ENCODE results near the gene ZNF584. TPM values are rescaled to one million over a fixed set of nuclear protein-coding genes. Genes with fewer than 3 reads are reported as not detected.

ZNF584 gene
- total RNA-seq, 2 experiments from 2014 or later, result 8.3 to 10.7 TPM

GRCh38 chr19:58379246-58379645, 29.2 kb upstream of the ZNF584 start:
- H3K36me3 Mint-ChIP-seq, result no peaks in the 10 kb centered on the region
- intact Hi-C loops (cut with micrococcal nuclease), result no loop called here
- ChIA-PET POLR2A (interaction anchor here (1.2 to 1.4 kb wide), 3 partner anchors 16 to 165 kb away, joined by 3 to 4 read pairs (median 3); partner anchors contain the start of genes TRIM28 and ZNF497), CTCF (interaction anchor here (1.4 kb wide), 1 partner anchor 141 kb away, joined by 4 read pairs; the partner anchor contains the start of gene ZBTB45)
- no peak for DNase-seq
- H3K27ac Mint-ChIP-seq, result peak overlapping the region; percentile 92
- no peaks in the 10 kb centered on the region for H3K27me3 Mint-ChIP-seq
- H3K9me3 Mint-ChIP-seq, result no peaks in the 10 kb centered on the region
- peak overlapping the region; percentile 84 for H3K4me3 Mint-ChIP-seq
- H3K4me1 Mint-ChIP-seq (ENCODE audit: low read depth), result peaks cover 15% of the 10 kb centered on the region

GRCh38 chr19:58380037-58380661, 28.3 kb upstream of the ZNF584 start:
- DNase-seq, result no peak
- no peaks in the 10 kb centered on the region for H3K9me3 Mint-ChIP-seq
- POLR2A ChIA-PET, result interaction anchor here (0.6 to 1.4 kb wide), 4 partner anchors 17 to 164 kb away, joined by 3 to 4 read pairs (median 3); partner anchors contain the start of genes TRIM28, ZNF497 and ZNF584
- H3K27ac Mint-ChIP-seq, result peak overlapping the region; percentile 92
- H3K4me1 Mint-ChIP-seq (ENCODE audit: low read depth), result peaks cover 17% of the 10 kb centered on the region
- CTCF ChIA-PET, result interaction anchor here (0.7 to 1.4 kb wide), 2 partner anchors 134 to 140 kb away, joined by 4 read pairs; partner anchors contain the start of gene ZBTB45
- peak overlapping the region; percentile 84 for H3K4me3 Mint-ChIP-seq
- no peaks in the 10 kb centered on the region for H3K36me3 Mint-ChIP-seq
- intact Hi-C loops (cut with micrococcal nuclease), result loop anchor here (1.0 to 2.0 kb wide), 5 partner anchors 53 to 139 kb away; partner anchors contain the start of genes ZBTB45, ZNF446 and ZSCAN22
- no peaks in the 10 kb centered on the region for H3K27me3 Mint-ChIP-seq

- H3K27me3 Mint-ChIP-seq, result no peaks in the 10 kb centered on the region
- H3K4me1 Mint-ChIP-seq (ENCODE audit: low read depth), result peaks cover 24% of the 10 kb centered on the region
- peak within 1 kb of the TSS; percentile 84 for H3K4me3 Mint-ChIP-seq
- ChIA-PET POLR2A (interaction anchor here (0.8 to 1.7 kb wide), 7 partner anchors 18 to 175 kb away, joined by 3 to 6 read pairs (median 4); partner anchors contain the start of genes CHMP2A, ZNF497 and ZNF584), CTCF (interaction anchor here (0.7 kb wide), 1 partner anchor 152 kb away, joined by 3 read pairs; no protein-coding TSS in a partner anchor)
- peak within 1 kb of the TSS; percentile 92 for H3K27ac Mint-ChIP-seq
- no peaks in the 10 kb centered on the region for H3K36me3 Mint-ChIP-seq
- intact Hi-C loops (cut with micrococcal nuclease), result loop anchor here (1.0 to 2.0 kb wide), 12 partner anchors 19 to 198 kb away; partner anchors contain the start of genes ERVK3-1, ZBTB45, ZNF132 and ZNF274
- H3K9me3 Mint-ChIP-seq, result no peaks in the 10 kb centered on the region
- peak; percentile 99 for DNase-seq
Measured at GRCh38 chr19:58380662-58381459, 27.6 kb upstream of the ZNF584 start, which contains the start of gene ZNF837. ZNF837 (minus strand) TSS chr19:58381030; CDS start chr19:58369332, 11,698 bp downstream.

- DNase-seq, result no peak
- intact Hi-C loops (cut with micrococcal nuclease), result loop anchor here (1.0 to 2.0 kb wide), 10 partner anchors 19 to 198 kb away; partner anchors contain the start of genes ERVK3-1, ZNF132, ZNF274 and ZNF446
- peak overlapping the region; percentile 81 for H3K27ac Mint-ChIP-seq
- POLR2A ChIA-PET, result interaction anchor here (0.8 to 1.7 kb wide), 5 partner anchors 19 to 174 kb away, joined by 3 to 6 read pairs (median 4); partner anchors contain the start of genes CHMP2A, ZNF497 and ZNF584
- no peaks in the 10 kb centered on the region for H3K27me3 Mint-ChIP-seq
- H3K4me3 Mint-ChIP-seq, result peak overlapping the region; percentile 84
- CTCF ChIA-PET, result interaction anchor here (0.7 kb wide), 1 partner anchor 152 kb away, joined by 3 read pairs; no protein-coding TSS in a partner anchor
- H3K4me1 Mint-ChIP-seq (ENCODE audit: low read depth), result peaks cover 28% of the 10 kb centered on the region
- no peaks in the 10 kb centered on the region for H3K36me3 Mint-ChIP-seq
- no peaks in the 10 kb centered on the region for H3K9me3 Mint-ChIP-seq
Measured at GRCh38 chr19:58381460-58382212, 26.8 kb upstream of the ZNF584 start.

- peaks cover 31% of the 10 kb centered on the region for H3K4me1 Mint-ChIP-seq (ENCODE audit: low read depth)
- intact Hi-C loops (cut with micrococcal nuclease), result no loop called here
- no peaks in the 10 kb centered on the region for H3K27me3 Mint-ChIP-seq
- peaks cover 13% of the 10 kb centered on the region for H3K36me3 Mint-ChIP-seq
- ChIA-PET POLR2A (no interaction called here), CTCF (no interaction called here)
- no peak overlapping the region for H3K4me3 Mint-ChIP-seq
- no peaks in the 10 kb centered on the region for H3K9me3 Mint-ChIP-seq
- peak overlapping the region; percentile 10 for H3K27ac Mint-ChIP-seq
- DNase-seq, result no peak
Measured at GRCh38 chr19:58382997-58383603, 25.3 kb upstream of the ZNF584 start.

- ChIA-PET POLR2A (interaction anchor here (0.6 to 0.8 kb wide), 2 partner anchors 100 to 135 kb away, joined by 3 to 4 read pairs; no protein-coding TSS in a partner anchor), CTCF (no interaction called here)
- Mint-ChIP-seq H3K4me1 (ENCODE audit: low read depth) (peaks cover 38% of the 10 kb centered on the region), H3K27me3 (no peaks in the 10 kb centered on the region), H3K27ac (peak overlapping the region; percentile 95), H3K4me3 (peak overlapping the region; percentile 94), H3K9me3 (no peaks in the 10 kb centered on the region), H3K36me3 (peaks cover 27% of the 10 kb centered on the region)
- no peak for DNase-seq
- intact Hi-C loops (cut with micrococcal nuclease), result loop anchor here (5.0 kb wide), 1 partner anchor 803 kb away; the partner anchor contains the start of gene ZIK1
Measured at GRCh38 chr19:58385313-58385890, 23.0 kb upstream of the ZNF584 start.

- H3K4me3 Mint-ChIP-seq, result peak overlapping the region; percentile 94
- H3K36me3 Mint-ChIP-seq, result peaks cover 33% of the 10 kb centered on the region
- H3K27ac Mint-ChIP-seq, result peak overlapping the region; percentile 95
- peak; percentile 47 for DNase-seq
- no peaks in the 10 kb centered on the region for H3K9me3 Mint-ChIP-seq
- CTCF ChIA-PET, result no interaction called here
- no peaks in the 10 kb centered on the region for H3K27me3 Mint-ChIP-seq
- intact Hi-C loops (cut with micrococcal nuclease), result loop anchor here (2.0 to 5.0 kb wide), 2 partner anchors 65 to 804 kb away; partner anchors contain the start of genes ZIK1 and ZNF324B
- POLR2A ChIA-PET, result interaction anchor here (0.6 to 0.8 kb wide), 2 partner anchors 99 to 134 kb away, joined by 3 to 4 read pairs; no protein-coding TSS in a partner anchor
- H3K4me1 Mint-ChIP-seq (ENCODE audit: low read depth), result peaks cover 43% of the 10 kb centered on the region
Measured at GRCh38 chr19:58385891-58386575, 22.4 kb upstream of the ZNF584 start.

GRCh38 chr19:58386576-58387337, 21.7 kb upstream of the ZNF584 start, which contains the start of gene RPS5:
RPS5 (plus strand) TSS chr19:58387269; CDS start chr19:58388138, 869 bp downstream.
- no peaks in the 10 kb centered on the region for H3K27me3 Mint-ChIP-seq
- peak; percentile 97 for DNase-seq
- H3K27ac Mint-ChIP-seq, result peak within 1 kb of the TSS; percentile 95
- ChIA-PET CTCF (no interaction called here), POLR2A (interaction anchor here (0.7 to 0.8 kb wide), 2 partner anchors 23 to 24 kb away, joined by 3 read pairs; partner anchors contain the start of gene ZNF497)
- no peaks in the 10 kb centered on the region for H3K9me3 Mint-ChIP-seq
- intact Hi-C loops (cut with micrococcal nuclease), result loop anchor here (1.0 to 5.0 kb wide), 5 partner anchors 15 to 804 kb away; partner anchors contain the start of genes ERVK3-1, ZIK1, ZNF324B and ZNF584
- peaks cover 44% of the 10 kb centered on the region for H3K4me1 Mint-ChIP-seq (ENCODE audit: low read depth)
- peak within 1 kb of the TSS; percentile 94 for H3K4me3 Mint-ChIP-seq
- peaks cover 37% of the 10 kb centered on the region for H3K36me3 Mint-ChIP-seq

- H3K9me3 Mint-ChIP-seq, result no peaks in the 10 kb centered on the region
- intact Hi-C loops (cut with micrococcal nuclease), result loop anchor here (1.0 to 5.0 kb wide), 5 partner anchors 14 to 805 kb away; partner anchors contain the start of genes ERVK3-1, ZIK1, ZNF324B and ZNF584
- ChIA-PET POLR2A (interaction anchor here (0.7 to 1.3 kb wide), 3 partner anchors 21 to 25 kb away, joined by 3 to 4 read pairs (median 3); partner anchors contain the start of genes ZNF497 and ZNF584), CTCF (no interaction called here)
- no peak for DNase-seq
- H3K4me1 Mint-ChIP-seq (ENCODE audit: low read depth), result peaks cover 39% of the 10 kb centered on the region
- H3K27ac Mint-ChIP-seq, result peak overlapping the region; percentile 95
- H3K27me3 Mint-ChIP-seq, result no peaks in the 10 kb centered on the region
- H3K36me3 Mint-ChIP-seq, result peaks cover 42% of the 10 kb centered on the region
- peak overlapping the region; percentile 94 for H3K4me3 Mint-ChIP-seq
Measured at GRCh38 chr19:58387338-58388174, 20.9 kb upstream of the ZNF584 start.

Data from activated CD4-positive, alpha-beta memory T cell treated with anti-CD3 and anti-CD28 coated beads for 36 hours (primary cell).